Lower leg skin (tissue), 3 donors: ENCODE data around the gene OR1J1.

Source experiments
- CTCF ChIP-seq, 3 donors: fragments of 450-650 bp; IDR thresholded peaks; one replicate each; pipeline ENCODE4 v1.5.1; 2016; ENCODE audit warnings: antibody characterized with exemption in 3 of 3, mild to moderate bottlenecking in 3 of 3, moderate library complexity in 2 of 3
- POLR2A ChIP-seq, 2 donors: fragments of 450-650 bp; IDR thresholded peaks; one replicate each; pipeline ENCODE4 v1.6.1; 2016 to 2017; ENCODE audit warnings: antibody characterized with exemption in 2 of 2, mild to moderate bottlenecking in 1 of 2, moderate library complexity in 1 of 2

- TF ChIP-seq CTCF (IDR thresholded peaks at IDR 0.05) (no peak), POLR2A (IDR thresholded peaks at IDR 0.05) (no peak)
Observed at GRCh38 chr9:122518841-122519240, 41.1 kb upstream of the OR1J1 start, which contains the start of gene OR1J4.
